ENCODE data around the gene RYR1. TPM values are rescaled to one million over a fixed set of nuclear protein-coding genes. Genes with fewer than 3 reads are reported as not detected.

The RYR1 gene
- total RNA-seq, 4 donors from 2014 or later: 1.5 to 8.8 (median 4.4) TPM

DNA sequence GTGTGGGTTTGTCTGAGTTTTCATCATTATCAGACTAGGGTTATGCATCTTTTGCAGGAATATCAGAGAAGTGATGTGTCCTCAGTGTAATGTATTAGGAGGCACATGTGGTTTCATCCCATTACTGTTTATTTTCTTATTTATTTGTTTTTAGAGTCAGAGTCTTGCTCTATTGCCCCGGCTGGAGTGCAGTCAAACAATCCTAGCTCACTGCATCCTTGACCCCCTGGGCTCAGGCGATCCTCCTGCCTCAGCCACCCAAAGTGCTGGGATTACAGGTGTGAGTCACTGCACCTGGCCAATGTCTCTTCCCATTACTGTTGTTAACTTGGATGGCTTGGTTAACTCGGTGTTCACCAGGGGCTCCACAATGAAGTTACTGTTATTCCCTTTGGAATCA is 116.9 kb downstream of the RYR1 start:
- no peak for TF ChIP-seq CTCF (IDR thresholded peaks at IDR 0.05; ENCODE audit: low read depth)

- no peak for TF ChIP-seq CTCF (IDR thresholded peaks at IDR 0.05; ENCODE audit: low read depth)
Observed at GRCh38 chr19:38551450-38551813, 117.9 kb downstream of the RYR1 start.

DNA sequence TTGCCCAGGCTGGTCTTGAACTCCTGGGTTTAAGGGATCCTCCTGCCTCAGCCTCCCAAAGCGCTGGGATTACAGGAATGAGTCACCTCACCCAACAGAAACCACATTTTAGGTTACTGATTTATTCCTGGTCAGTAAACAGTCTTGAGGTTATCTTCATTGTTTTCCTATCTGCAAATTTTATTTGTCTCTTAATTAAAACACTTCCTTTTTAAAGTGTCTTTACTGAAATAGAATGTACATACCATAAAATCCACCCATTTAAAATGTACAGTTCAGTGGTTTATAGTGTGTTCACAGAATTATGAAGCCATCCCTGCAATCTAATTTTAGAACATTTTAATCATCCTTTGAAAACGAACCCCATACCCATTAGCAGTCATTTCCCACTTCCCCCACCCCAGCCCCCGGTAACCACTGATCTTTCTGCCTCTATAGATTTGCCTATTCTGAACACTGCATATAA is 121.2 kb downstream of the RYR1 start:
- no peak for TF ChIP-seq CTCF (IDR thresholded peaks at IDR 0.05; ENCODE audit: low read depth)

GRCh38 chr19:38555200-38555599 is 121.7 kb downstream of the RYR1 start:
- no peak for TF ChIP-seq CTCF (IDR thresholded peaks at IDR 0.05; ENCODE audit: low read depth)

DNA sequence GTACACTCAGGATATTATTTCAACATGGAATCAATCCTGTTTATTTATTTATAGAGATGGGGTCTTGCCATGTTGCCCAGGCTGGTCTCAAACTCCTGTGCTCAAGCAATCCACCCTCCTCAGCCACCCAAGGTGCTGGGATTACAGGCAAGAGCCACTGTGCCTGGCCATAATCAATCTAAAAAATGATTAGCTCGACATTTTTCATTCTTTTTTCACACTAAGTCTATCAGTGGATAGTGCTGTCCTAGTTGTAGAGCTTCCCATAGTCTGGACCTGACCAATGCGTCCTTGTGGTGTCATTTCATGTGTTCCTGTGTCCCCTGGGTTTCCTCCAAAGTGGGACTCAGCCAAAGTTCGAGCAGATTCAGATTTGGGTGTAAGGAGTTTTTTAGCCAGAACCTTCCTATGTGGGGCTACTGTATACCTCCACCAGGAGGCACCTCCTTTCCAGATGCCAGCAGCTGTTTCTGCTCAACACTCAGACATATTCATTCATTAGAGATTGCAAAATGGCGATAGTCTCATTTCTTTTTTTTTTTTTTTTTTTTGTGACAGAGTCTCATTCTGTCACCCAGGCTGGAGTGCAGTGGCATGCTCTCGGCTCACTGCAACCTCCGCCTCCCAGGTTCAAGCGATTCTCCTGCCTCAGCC is 123.2 kb downstream of the RYR1 start:
- no peak for TF ChIP-seq CTCF (IDR thresholded peaks at IDR 0.05; ENCODE audit: low read depth)

- no peak for TF ChIP-seq CTCF (IDR thresholded peaks at IDR 0.05; ENCODE audit: low read depth)
Observed at GRCh38 chr19:38557205-38557799, 123.8 kb downstream of the RYR1 start.

- TF ChIP-seq CTCF (IDR thresholded peaks at IDR 0.05; ENCODE audit: low read depth): no peak
Observed at GRCh38 chr19:38559428-38560401, 126.2 kb downstream of the RYR1 start.
